CD14-positive monocyte (primary cell): ENCODE data around the gene TNIK. TPM values are rescaled to one million over a fixed set of nuclear protein-coding genes. Genes with fewer than 3 reads are reported as not detected.

Source experiments
- DNase-seq, 3 donors: peaks; one replicate each; pipeline ENCODE4 v3.0.0-alpha.2; 2011 to 2022
- H2AFZ ChIP-seq: 2 replicates; pipeline ENCODE4 v1.6.0; 2012; ENCODE audit warnings: mild to moderate bottlenecking, low read depth, low read length, inconsistent platforms; ENCODE audit not compliant: insufficient read depth, poor library complexity, severe bottlenecking
- H3K27ac ChIP-seq, 2 donors: 1 replicate in 1 of 2; 2 replicates in 1 of 2; pipeline ENCODE4 v1.5.1; 2012 to 2013; ENCODE audit warnings: low read length in 2 of 2, control low read depth in 1 of 2, inconsistent platforms in 1 of 2, low read depth in 1 of 2, mild to moderate bottlenecking in 1 of 2
- H3K27me3 ChIP-seq, 2 donors: one replicate each; pipeline versions ENCODE4 v1.6.0 to v1.6.1; 2011 to 2013; ENCODE audit warnings: low read length in 2 of 2; ENCODE audit not compliant: control insufficient read depth in 2 of 2, insufficient read depth in 2 of 2
- H3K36me3 ChIP-seq, 2 donors: replicated peaks in 1 of 2; 1 replicate in 1 of 2; 2 replicates in 1 of 2; pipeline versions ENCODE4 v1.5.1 to v1.6.1; 2012 to 2013; ENCODE audit warnings: low read length in 2 of 2, control low read depth in 1 of 2, inconsistent platforms in 1 of 2, mild to moderate bottlenecking in 1 of 2; ENCODE audit not compliant: insufficient read depth in 2 of 2, control insufficient read depth in 1 of 2
- H3K4me1 ChIP-seq, 2 donors: 1 replicate in 1 of 2; 2 replicates in 1 of 2; pipeline versions ENCODE4 v1.5.1 to v1.6.1; 2012 to 2013; ENCODE audit warnings: low read length in 2 of 2, control low read depth in 1 of 2, inconsistent platforms in 1 of 2, mild to moderate bottlenecking in 1 of 2, moderate library complexity in 1 of 2; ENCODE audit not compliant: insufficient read depth in 2 of 2, control insufficient read depth in 1 of 2
- H3K4me2 ChIP-seq: replicated peaks from 2 replicates; pipeline ENCODE3; 2012; ENCODE audit warnings: low read length, moderate library complexity, mild to moderate bottlenecking; ENCODE audit not compliant: poor library complexity, severe bottlenecking; ENCODE audit errors: extremely low read depth
- H3K4me3 ChIP-seq, 3 experiments: fragments of 200-600 bp in 1 of 3; sonication (generic) in 1 of 3; replicated peaks in 1 of 3; 1 replicate in 2 of 3; 2 replicates in 1 of 3; pipeline ENCODE4 v1.5.1; 2011 to 2013; ENCODE audit warnings: low read length in 3 of 3, mild to moderate bottlenecking in 3 of 3, control low read depth in 2 of 3, low read depth in 2 of 3, inconsistent platforms in 1 of 3, moderate library complexity in 1 of 3
- H3K79me2 ChIP-seq: 2 replicates; pipeline ENCODE4 v1.6.0; 2012; ENCODE audit warnings: mild to moderate bottlenecking, control low read depth, inconsistent platforms, low read length, moderate library complexity; ENCODE audit not compliant: insufficient read depth
- H3K9ac ChIP-seq: 2 replicates; pipeline ENCODE4 v1.6.0; 2017; ENCODE audit warnings: low read length, mild to moderate bottlenecking; ENCODE audit not compliant: insufficient read depth, poor library complexity, severe bottlenecking
- H3K9me3 ChIP-seq, 2 donors: replicated peaks in 1 of 2; 1 replicate in 1 of 2; 2 replicates in 1 of 2; pipeline versions ENCODE4 v1.5.1 to v1.6.1; 2012 to 2013; ENCODE audit warnings: low read length in 2 of 2, control low read depth in 1 of 2; ENCODE audit not compliant: control insufficient read depth in 1 of 2, insufficient read depth in 1 of 2
- H4K20me1 ChIP-seq: 2 replicates; pipeline ENCODE4 v1.6.0; 2012; ENCODE audit warnings: mild to moderate bottlenecking, low read length, control low read depth, moderate library complexity; ENCODE audit not compliant: insufficient read depth
- H3K27ac Mint-ChIP-seq, 7 donors: one replicate each; pipeline ENCODE4 v1.8.0; 2020; ENCODE audit warnings: mild to moderate bottlenecking in 7 of 7, mixed read lengths in 7 of 7, moderate library complexity in 6 of 7, inconsistent platforms in 2 of 7
- H3K27me3 Mint-ChIP-seq, 3 donors: one replicate each; pipeline ENCODE4 v1.8.0; 2021 to 2022; ENCODE audit warnings: low read depth in 3 of 3, mild to moderate bottlenecking in 3 of 3, mixed read lengths in 3 of 3, moderate library complexity in 3 of 3, inconsistent platforms in 1 of 3
- H3K36me3 Mint-ChIP-seq, 2 donors: one replicate each; pipeline ENCODE4 v1.8.0; 2020; ENCODE audit warnings: mixed read lengths in 2 of 2, inconsistent platforms in 1 of 2, mild to moderate bottlenecking in 1 of 2
- H3K4me1 Mint-ChIP-seq: one replicate; pipeline ENCODE4 v1.8.0; 2020; ENCODE audit warnings: mild to moderate bottlenecking, mixed read lengths
- H3K4me3 Mint-ChIP-seq, 2 donors: one replicate each; pipeline ENCODE4 v1.8.0; 2020; ENCODE audit warnings: mild to moderate bottlenecking in 2 of 2, mixed read lengths in 2 of 2, moderate library complexity in 1 of 2
- H3K9me3 Mint-ChIP-seq, 7 donors: one replicate each; pipeline ENCODE4 v1.8.0; 2020 to 2022; ENCODE audit warnings: mixed read lengths in 7 of 7, mild to moderate bottlenecking in 6 of 7, moderate library complexity in 6 of 7, inconsistent platforms in 2 of 7
- WGBS: methylation state at CpG from one replicate; pipeline ENCODE4 v1.1.5; 2013; ENCODE audit warnings: missing lambda C conversion rate; ENCODE audit not compliant: insufficient coverage; 5-methylcytosine and 5-hydroxymethylcytosine counted together
- intact Hi-C, 2 donors: fragments of 100-400 bp; cut with micrococcal nuclease; formaldehyde crosslinking; loops; one replicate each; pipeline versions ENCODE4 v1.15.0 to v1.15.1; 2023
- polyA plus RNA-seq, 3 donors: library from polyadenylated mRNA; depleted of rRNA in 1 of 3; unstranded in 2 of 3; stranded (reverse) in 1 of 3; fragments of 300-500 nt in 2 of 3; fragments of >200 nt in 1 of 3; fragmentation: Illumina TruSeq in 2 of 3; gene quantifications; 1 replicate in 2 of 3; 2 replicates in 1 of 3; pipeline ENCODE4 v1.2.3, GENCODE V29; 2012 to 2021
- TF ChIP-seq, protein P1 (sequence below): fragments of 200-600 bp; IDR thresholded peaks from one replicate; pipeline ENCODE4 v1.8.0; 2022; ENCODE audit warnings: antibody characterized with exemption, mild to moderate bottlenecking

The TNIK gene
- polyA plus RNA-seq, 3 donors: 0.36 to 1.8 (median 0.75) TPM

- H3K4me1 Mint-ChIP-seq: peaks cover 8% of the 10 kb centered on the region
- H3K4me3 Mint-ChIP-seq: no peak overlapping the region
- no peaks in the 10 kb centered on the region for H4K20me1 ChIP-seq
- DNase-seq: no peak
- no peaks in the 10 kb centered on the region for H3K9me3 ChIP-seq
- no peak overlapping the region for H3K4me3 ChIP-seq
- no peaks in the 10 kb centered on the region for H3K36me3 ChIP-seq
- no peaks in the 10 kb centered on the region for H3K27me3 Mint-ChIP-seq
- no CpG with 5 or more reads among the region's 4 CpGs for WGBS
- intact Hi-C loops: no loop called here
- H3K9me3 Mint-ChIP-seq: peaks cover 0 to 2% (median 0%) of the 10 kb centered on the region in 7 donors
- H3K4me2 ChIP-seq: no peak overlapping the region
- no peaks in the 10 kb centered on the region for H3K4me1 ChIP-seq
- H3K79me2 ChIP-seq: no peaks in the 10 kb centered on the region
- no peak overlapping the region for H2AFZ ChIP-seq
- H3K36me3 Mint-ChIP-seq: no peaks in the 10 kb centered on the region
- no peak overlapping the region for H3K9ac ChIP-seq
- no peak overlapping the region for H3K27ac Mint-ChIP-seq
- H3K27ac ChIP-seq: no peak overlapping the region
- TF ChIP-seq, protein P1, sequence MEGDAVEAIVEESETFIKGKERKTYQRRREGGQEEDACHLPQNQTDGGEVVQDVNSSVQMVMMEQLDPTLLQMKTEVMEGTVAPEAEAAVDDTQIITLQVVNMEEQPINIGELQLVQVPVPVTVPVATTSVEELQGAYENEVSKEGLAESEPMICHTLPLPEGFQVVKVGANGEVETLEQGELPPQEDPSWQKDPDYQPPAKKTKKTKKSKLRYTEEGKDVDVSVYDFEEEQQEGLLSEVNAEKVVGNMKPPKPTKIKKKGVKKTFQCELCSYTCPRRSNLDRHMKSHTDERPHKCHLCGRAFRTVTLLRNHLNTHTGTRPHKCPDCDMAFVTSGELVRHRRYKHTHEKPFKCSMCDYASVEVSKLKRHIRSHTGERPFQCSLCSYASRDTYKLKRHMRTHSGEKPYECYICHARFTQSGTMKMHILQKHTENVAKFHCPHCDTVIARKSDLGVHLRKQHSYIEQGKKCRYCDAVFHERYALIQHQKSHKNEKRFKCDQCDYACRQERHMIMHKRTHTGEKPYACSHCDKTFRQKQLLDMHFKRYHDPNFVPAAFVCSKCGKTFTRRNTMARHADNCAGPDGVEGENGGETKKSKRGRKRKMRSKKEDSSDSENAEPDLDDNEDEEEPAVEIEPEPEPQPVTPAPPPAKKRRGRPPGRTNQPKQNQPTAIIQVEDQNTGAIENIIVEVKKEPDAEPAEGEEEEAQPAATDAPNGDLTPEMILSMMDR: no peak
- H3K27me3 ChIP-seq: no peaks in the 10 kb centered on the region
These were observed 208.4 kb downstream of the TNIK start for GRCh38 chr3:171251835-171252234.

DNA sequence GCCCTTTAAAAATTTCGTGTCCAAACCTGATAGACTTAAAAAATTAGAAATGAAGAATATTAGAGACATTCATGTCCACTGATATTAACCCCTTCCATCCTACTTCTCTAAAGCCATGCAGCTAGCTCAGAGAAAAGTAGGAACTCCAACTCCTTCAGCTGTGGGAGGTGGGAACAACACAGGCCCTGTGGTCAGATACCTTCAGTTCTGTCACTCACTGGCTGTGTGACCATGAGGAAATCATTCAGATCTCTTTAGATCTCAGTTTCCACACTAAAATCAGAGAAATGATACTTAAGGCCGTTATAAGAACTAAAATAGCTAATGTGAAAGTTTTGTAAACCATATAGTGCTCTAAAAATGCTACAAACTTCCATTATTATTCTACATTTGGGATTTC lies 209.8 kb downstream of the TNIK start:
- Mint-ChIP-seq H3K27me3 (no peaks in the 10 kb centered on the region), H3K27ac (no peak overlapping the region), H3K36me3 (no peaks in the 10 kb centered on the region), H3K4me3 (no peak overlapping the region), H3K9me3 (no peaks in the 10 kb centered on the region), H3K4me1 (peaks cover 8% of the 10 kb centered on the region)
- no peak overlapping the region for H3K4me3 ChIP-seq
- H3K27me3 ChIP-seq: no peaks in the 10 kb centered on the region
- H3K9me3 ChIP-seq: no peaks in the 10 kb centered on the region
- WGBS: no CpG with 5 or more reads among the region's 2 CpGs
- TF ChIP-seq, protein P1: no peak
- no peaks in the 10 kb centered on the region for H3K4me1 ChIP-seq
- intact Hi-C loops: no loop called here
- DNase-seq: no peak
- no peaks in the 10 kb centered on the region for H3K79me2 ChIP-seq
- no peaks in the 10 kb centered on the region for H4K20me1 ChIP-seq
- H3K4me2 ChIP-seq: no peak overlapping the region
- H3K9ac ChIP-seq: no peak overlapping the region
- no peak overlapping the region for H2AFZ ChIP-seq
- H3K36me3 ChIP-seq: no peaks in the 10 kb centered on the region
- no peak overlapping the region for H3K27ac ChIP-seq
